CMK (cell line): Measurements from ENCODE around the gene TRIOBP.
"Not testable (repeated sequence)": the region's sequence is repeated elsewhere in the genome, so short reads cannot be mapped to it uniquely, and the experiment has no call there.

ENCODE experiments used
- DNase-seq: peaks from one replicate; pipeline ENCODE4 v3.0.0-alpha.2; 2010; ENCODE audit warnings: low read depth

Gene TRIOBP

GRCh38 chr22:37696657-37697537 is at the start of gene TRIOBP:
Gene TRIOBP (plus strand): TSS chr22:37697048. CDS start chr22:37701366, 4,318 bp downstream.
- DNase-seq: no peak

GRCh38 chr22:37647317-37647716 is 49.5 kb upstream of the TRIOBP start:
- no peak for DNase-seq

GRCh38 chr22:37647928-37648327 is 48.9 kb upstream of the TRIOBP start:
- no peak for DNase-seq

DNA sequence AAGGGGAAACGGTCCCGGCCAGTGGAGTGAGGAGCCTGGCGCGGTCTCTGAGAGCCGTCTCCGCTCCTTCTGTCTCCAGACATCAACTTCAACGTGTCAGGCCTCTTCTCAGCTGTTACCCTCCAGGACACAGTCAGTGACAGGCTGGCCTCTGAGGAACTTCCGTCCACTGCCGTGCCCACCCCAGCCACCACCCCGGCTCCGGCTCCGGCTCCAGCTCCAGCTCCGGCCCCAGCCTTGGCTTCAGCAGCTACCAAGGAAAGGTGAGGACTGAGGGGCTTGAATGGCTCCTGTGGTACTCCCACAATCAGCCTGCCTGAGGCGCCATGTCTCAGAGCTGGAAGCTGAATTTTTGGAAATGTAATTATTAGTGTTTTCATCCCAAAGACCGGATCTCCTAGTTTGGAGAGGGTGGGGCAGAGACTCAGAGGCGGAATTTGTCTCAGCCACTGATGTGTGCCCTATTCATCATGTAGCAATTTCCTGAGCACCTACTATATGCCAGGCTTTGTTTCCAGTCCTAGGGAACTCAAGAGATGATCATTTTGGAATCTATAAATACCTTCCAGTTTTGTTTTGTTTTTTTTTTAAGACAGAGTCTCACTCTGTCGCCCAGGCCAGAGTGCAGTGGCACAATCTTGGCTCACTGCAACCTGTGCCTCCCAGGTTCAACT is 46.2 kb upstream of the TRIOBP start:
- DNase-seq: no peak

DNA sequence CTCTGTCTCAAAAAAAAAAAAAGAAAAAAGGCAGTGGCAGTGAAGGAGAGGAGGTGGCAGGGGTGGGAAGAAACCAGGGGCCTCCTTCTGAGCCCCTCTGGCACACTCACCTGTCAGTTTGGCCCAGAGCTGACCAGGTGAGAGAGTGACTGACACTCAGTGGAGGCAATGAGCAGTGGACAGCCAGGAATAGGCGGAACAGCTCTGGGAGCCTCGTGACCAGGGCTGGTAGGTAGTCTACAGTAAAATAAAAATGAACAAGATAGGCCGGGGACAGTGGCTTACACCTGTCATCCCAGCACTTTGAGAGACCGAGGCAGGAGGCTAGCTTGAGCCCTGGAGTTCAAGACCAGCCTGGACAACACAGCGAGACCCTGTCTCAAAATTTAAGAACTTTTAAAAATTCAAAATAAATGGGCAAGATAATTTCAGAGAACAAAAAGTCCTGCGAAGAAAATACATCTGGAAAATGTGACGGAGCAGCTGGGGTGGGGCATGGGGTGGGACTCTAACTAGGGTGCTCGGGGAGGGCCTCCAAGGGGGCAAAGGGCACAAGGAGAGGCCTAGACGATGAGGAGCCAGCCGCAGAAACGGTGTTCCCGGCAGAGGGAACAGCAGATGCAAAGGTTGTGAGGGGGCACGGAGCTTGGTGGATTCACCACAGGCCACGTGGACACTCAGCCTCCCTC is 42.1 kb upstream of the TRIOBP start:
- no peak for DNase-seq

- no peak for DNase-seq
Measured at GRCh38 chr22:37655252-37655563, 41.6 kb upstream of the TRIOBP start.

- not testable (repeated sequence) for DNase-seq
Measured at GRCh38 chr22:37656583-37656982, 40.3 kb upstream of the TRIOBP start.

DNA sequence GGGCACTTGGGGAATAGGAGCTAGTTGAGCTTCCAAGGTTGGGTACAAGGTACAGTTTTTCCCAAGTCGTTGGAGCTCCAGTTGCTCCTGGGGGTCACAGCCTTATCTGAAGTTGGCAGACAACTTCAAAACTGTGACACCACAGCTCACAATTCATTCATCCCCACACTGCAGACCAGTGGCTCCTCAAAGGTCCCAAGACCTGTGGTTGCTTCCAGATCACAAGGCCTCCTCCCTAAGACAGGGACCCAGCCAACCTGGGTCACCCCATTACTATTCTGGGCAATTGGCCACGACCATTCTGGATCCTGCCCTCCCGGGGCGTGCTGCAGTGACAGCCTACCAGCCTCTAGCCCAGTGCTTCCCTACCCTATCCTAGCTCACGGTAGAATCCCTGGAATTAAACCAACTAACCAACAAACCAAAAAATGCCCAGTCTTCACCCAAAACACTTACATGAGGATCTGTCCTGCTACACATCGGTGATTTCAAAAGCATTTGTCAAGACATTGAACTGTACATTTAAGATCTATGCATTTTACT is 39.2 kb upstream of the TRIOBP start:
- DNase-seq: no peak

DNA sequence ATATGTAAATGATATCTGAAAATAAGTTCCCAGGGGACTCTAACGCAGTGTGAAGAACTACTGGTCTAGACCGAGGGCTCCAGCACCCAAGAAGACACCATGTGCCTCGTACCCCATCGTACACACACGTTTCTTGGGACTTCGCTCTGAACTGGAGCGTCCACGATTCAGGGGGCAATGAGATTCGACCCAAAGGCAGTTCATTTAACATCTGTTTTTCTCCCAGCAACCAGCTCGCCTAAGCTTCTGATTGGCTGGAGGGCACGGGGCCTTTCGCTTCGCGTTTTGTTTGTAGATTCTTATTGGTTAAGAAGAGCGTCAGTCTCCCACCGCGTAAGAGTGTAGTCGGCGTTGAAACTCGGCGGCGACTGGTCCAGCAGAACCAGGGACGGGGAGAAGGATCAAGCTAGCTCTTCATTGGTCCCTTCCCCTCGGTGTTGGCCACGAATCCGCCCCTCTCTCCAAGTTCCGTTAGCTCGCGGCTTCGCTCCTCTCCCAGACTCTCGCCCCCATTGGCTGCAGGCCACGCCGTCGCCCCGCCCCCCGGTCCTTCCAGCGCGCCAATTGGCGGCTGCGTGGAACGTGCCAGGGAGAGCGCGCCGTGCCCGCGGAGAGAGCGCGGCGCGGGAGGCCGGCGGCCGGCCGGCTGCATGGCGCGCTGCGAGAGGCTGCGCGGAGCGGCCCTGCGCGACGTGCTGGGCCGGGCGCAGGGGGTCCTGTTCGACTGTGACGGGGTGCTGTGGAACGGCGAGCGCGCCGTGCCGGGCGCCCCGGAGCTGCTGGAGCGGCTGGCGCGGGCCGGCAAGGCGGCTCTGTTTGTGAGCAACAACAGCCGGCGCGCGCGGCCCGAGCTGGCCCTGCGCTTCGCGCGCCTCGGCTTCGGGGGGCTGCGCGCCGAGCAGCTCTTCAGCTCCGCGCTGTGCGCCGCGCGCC is 38.4 kb upstream of the TRIOBP start, which contains the start of gene PDXP:
TSS of gene PDXP (plus strand) at position 591 of the 933 bp plus-strand sequence. CDS start at position 651, 60 bp downstream.
- DNase-seq: peak; percentile 100

DNA sequence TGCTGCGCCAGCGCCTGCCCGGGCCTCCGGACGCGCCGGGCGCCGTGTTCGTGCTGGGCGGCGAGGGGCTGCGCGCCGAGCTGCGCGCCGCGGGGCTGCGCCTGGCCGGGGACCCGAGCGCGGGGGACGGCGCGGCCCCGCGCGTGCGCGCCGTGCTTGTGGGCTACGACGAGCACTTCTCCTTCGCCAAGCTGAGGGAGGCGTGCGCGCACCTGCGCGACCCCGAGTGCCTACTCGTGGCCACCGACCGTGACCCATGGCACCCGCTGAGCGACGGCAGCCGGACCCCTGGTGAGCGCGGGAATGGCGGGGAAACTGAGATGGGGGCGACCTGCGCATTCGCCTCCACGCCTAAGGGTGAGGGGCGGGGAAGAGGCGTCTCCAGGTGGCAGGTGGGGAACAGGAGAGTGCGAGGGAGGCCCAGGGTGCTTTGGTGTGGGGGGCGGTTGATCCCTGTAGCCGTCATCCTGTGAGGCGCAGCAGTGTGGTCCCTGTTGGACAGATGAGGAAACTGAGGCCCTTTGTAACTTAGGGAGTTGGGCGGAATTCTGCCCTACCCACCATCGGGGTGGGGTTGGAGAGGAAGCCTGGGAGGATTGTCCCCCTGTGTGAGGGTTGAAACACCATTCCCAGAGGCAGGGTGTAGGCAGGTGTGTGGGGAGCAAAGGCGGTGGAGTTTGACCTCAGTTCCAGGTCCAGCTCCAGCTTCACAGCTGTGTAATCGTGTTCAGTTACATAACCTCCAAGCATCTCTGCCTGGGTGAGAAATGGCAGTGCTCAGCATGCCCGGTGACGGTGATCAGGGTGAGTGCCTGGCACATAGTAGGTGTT is 37.6 kb upstream of the TRIOBP start:
- DNase-seq: no peak

DNA sequence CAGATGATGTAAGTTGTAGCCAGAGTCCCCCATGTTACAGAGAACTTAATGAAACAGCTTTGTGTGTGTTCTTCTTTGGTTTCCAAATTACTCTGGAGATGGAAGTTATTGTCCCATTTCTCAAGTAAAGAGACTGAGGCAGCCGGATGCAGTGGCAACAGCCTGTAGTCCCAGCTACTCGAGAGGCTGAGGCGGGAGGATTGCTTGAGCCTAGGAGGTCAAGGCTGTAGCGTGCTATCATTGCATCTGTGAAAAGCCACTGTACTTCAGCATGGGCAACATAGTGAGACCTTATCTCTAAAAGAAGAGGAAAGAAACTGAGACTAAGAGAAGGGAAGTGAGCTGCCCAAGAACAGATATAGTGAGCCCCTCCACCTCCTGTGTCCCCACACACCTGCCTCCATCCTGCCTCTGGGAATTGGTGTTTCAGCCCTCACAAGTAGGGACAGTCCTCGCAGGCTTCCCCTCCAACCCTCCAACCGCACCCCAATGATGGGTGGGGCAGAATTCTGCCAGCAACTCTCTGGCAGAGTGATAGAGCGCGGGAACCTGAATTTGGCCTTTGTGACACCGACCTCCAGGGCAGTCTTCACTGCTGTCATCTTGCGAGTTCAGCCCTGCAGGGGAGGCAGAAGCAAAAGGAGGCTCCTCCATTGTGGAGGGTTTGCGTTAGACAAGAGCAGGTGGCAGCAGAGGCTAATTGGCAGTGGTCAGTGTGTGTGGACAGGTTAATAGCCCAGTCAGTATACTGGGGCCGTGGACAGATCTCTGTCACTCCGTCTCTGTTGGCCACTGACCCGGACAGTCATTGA is 36.7 kb upstream of the TRIOBP start:
- no peak for DNase-seq

DNA sequence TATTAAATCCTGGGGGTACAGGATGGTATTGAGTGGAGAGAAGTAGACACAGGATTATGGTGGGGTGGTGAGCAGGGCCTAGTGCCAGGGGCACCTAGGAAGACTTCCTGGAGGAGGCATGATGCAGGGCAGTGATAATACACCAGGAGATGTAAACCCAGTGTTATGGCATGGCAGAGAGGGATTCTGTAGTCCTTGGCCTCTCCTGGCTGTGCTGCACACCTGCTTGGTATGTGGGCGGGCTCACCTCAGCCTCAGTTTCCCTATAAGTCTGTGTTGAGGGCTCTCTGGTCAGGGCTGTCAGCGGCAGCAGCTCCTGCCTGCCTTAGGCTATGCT is 36.2 kb upstream of the TRIOBP start:
- DNase-seq: no peak

GRCh38 chr22:37661160-37661924 is 35.5 kb upstream of the TRIOBP start:
- DNase-seq: no peak

DNA sequence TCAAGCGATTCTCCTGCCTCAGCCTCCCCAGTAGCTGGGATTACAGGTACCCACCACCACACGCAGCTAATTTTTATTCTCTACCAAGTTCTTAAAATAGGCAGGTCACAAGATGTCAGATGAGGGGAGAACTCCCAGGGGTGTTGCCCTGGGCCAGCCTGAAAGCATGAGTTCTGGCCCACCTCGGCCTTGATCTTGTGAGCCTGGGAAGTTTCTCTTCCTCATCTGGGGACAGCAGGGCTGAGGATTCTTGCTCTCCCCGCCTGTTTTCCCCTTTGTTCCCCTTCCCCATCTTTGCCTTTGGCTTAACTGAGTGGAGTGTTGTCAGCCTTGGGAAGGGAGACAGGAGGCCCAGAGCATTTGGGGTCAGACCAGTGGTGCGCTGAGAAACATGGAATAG is 34.8 kb upstream of the TRIOBP start:
- no peak for DNase-seq

GRCh38 chr22:37663521-37664140 is 33.2 kb upstream of the TRIOBP start:
- no peak for DNase-seq

DNA sequence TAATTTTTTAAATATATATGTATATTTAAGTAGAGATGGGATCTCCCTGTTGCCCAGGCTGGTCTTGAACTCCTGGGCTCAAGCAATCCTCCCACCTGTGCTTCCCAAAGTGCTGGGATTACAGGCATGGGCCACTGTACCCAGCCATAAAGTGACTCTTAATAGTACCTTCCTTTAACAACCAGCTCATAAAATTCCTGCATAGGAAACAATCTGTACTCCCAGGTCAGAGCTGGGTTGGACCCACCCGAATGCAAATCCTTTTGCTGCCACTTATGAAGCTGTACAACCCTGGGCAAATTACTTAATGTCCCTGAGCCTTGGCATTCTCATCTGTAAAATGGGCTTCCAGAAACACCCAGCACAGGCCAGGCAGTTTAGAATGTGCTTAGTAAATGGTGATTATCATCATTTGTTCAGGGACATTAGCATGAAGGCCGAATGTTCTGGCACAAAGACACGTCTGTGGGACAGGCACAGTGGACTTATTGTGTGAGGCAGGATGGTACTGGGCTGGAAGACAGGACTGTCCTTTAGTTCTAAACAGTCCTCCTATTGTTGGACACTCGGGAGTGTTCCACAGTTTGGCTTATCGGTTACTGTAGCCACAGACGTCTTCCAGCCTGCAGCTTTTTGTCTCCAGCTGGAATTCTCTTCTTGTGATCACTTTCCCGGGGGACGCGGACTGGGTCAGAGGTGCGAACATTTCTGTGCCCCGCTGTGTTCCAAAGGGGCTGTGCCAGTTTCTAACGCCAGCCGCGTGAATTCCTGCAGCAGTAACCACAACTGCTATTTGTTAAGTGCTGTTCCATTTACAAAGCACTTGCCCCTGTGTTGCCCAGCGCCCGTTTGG is 32.4 kb upstream of the TRIOBP start:
- DNase-seq: no peak

DNA sequence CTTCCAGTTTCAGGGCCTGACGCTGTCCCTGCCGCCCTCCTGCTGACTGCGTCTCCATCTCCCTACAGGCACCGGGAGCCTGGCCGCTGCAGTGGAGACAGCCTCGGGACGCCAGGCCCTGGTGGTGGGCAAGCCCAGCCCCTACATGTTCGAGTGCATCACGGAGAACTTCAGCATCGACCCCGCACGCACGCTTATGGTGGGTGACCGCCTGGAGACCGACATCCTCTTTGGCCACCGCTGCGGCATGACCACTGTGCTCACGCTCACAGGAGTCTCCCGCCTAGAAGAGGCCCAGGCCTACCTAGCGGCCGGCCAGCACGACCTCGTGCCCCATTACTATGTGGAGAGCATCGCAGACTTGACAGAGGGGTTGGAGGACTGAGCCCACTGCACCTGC is 31.4 kb upstream of the TRIOBP start:
- DNase-seq: no peak

DNA sequence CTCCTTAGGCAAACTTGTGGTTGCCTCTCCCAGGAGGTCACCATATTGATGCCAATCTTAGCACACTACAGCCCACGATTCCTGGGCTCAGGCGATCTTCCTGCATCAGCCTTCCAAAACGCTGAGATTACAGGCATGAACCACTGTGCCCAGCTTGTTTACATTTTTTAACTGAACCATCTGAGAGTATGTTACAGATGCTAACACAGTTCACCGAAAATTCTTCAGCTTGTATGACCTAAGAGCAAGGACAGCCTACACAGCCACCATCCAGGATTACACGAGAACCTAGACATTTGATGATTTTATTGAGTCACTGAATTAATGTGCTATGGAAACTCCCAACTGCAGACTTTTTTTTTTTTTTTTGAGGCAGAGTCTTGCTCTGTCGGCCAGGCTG is 27.3 kb upstream of the TRIOBP start:
- DNase-seq: no peak
